Spleen (tissue), 11 donors: ENCODE measurements around the gene DPF3. TPM values are rescaled to one million over a fixed set of nuclear protein-coding genes. Genes with fewer than 3 reads are reported as not detected.

Experiments
- DNase-seq: peaks from one replicate; pipeline ENCODE4 v3.0.0-alpha.2; 2020
- H3K27ac ChIP-seq, 8 donors: fragments of 200-600 bp; sonication (generic) in 7 of 8; 1 replicate in 4 of 8; 2 replicates in 4 of 8; pipeline versions ENCODE4 v1.5.0 to v1.8.0; 2016 to 2021; ENCODE audit warnings: inconsistent platforms in 4 of 8, mild to moderate bottlenecking in 4 of 8, moderate library complexity in 1 of 8
- H3K27me3 ChIP-seq, 7 donors: fragments of 200-600 bp; sonication (generic) in 6 of 7; replicated peaks in 1 of 7; 1 replicate in 4 of 7; 2 replicates in 3 of 7; pipeline versions ENCODE4 v1.5.0 to v1.8.0; 2016 to 2021; ENCODE audit warnings: inconsistent platforms in 3 of 7, mild to moderate bottlenecking in 1 of 7
- H3K36me3 ChIP-seq, 6 donors: fragments of 200-600 bp; sonication (generic) in 5 of 6; 1 replicate in 4 of 6; 2 replicates in 2 of 6; pipeline versions ENCODE4 v1.5.0 to v1.8.0; 2016 to 2021; ENCODE audit warnings: inconsistent platforms in 2 of 6
- H3K4me1 ChIP-seq, 6 donors: fragments of 200-600 bp; sonication (generic) in 5 of 6; 1 replicate in 3 of 6; 2 replicates in 3 of 6; pipeline versions ENCODE4 v1.5.0 to v1.8.0; 2016 to 2021; ENCODE audit warnings: inconsistent platforms in 3 of 6
- H3K4me3 ChIP-seq, 8 donors: fragments of 200-600 bp; sonication (generic) in 7 of 8; 1 replicate in 4 of 8; 2 replicates in 4 of 8; pipeline versions ENCODE4 v1.5.0 to v1.8.0; 2016 to 2021; ENCODE audit warnings: inconsistent platforms in 4 of 8, mild to moderate bottlenecking in 4 of 8, moderate library complexity in 2 of 8
- H3K9me3 ChIP-seq, 8 donors: fragments of 200-600 bp; sonication (generic) in 7 of 8; 1 replicate in 4 of 8; 2 replicates in 4 of 8; pipeline versions ENCODE4 v1.5.0 to v1.8.0; 2016 to 2021; ENCODE audit warnings: inconsistent platforms in 4 of 8
- POLR2A ChIP-seq, 3 donors: fragments of 450-650 bp; IDR thresholded peaks; one replicate each; pipeline ENCODE4 v1.5.1; 2017; ENCODE audit warnings: antibody characterized with exemption in 3 of 3, mild to moderate bottlenecking in 1 of 3
- POLR2AphosphoS5 ChIP-seq, 3 donors: sonication (generic); formaldehyde crosslinking; IDR thresholded peaks; one replicate each; pipeline ENCODE4 v1.5.1; 2017; ENCODE audit warnings: antibody characterized with exemption in 3 of 3
- WGBS, 5 donors: extraction: QIAGEN DNeasy Blood & Tissue Kit in 3 of 5; methylation state at CpG; one replicate each; pipeline versions ENCODE4 v1.1.5 to v1.1.7; 2013 to 2018; 5-methylcytosine and 5-hydroxymethylcytosine counted together
- intact Hi-C: fragments of 100-400 bp; cut with DNase I; formaldehyde crosslinking; loops from one replicate; pipeline ENCODE4 v1.15.0; 2023; ENCODE audit warnings: low total_unique reads
- polyA plus RNA-seq, 3 donors: library from polyadenylated mRNA; stranded (reverse); fragments of 200-250 nt; gene quantifications; one replicate each; pipeline ENCODE4 v1.2.1, GENCODE V29; 2013
- total RNA-seq, 7 donors: library from RNA; depleted of rRNA in 3 of 7; stranded (reverse); fragments of >200 nt in 3 of 7; fragmentation: NEBNext Ultra II Directional in 4 of 7; extraction: Animal tissue kit (Norgen Biotek cat#: 25700) in 4 of 7; gene quantifications; one replicate each; pipeline versions ENCODE4 v1.1.0 to v1.2.1, GENCODE V29; 2016 to 2021
- TF ChIP-seq, protein P1 (sequence below), 11 experiments: fragments of 200-600 bp in 7 of 11; fragments of 450-650 bp in 4 of 11; sonication (generic) in 4 of 11; IDR thresholded peaks in 8 of 11; conservative IDR thresholded peaks in 3 of 11; 1 replicate in 7 of 11; 2 replicates in 4 of 11; pipeline versions ENCODE4 v1.4.0 to v1.8.0; 2016 to 2021; ENCODE audit warnings: antibody characterized with exemption in 11 of 11, inconsistent platforms in 4 of 11, mild to moderate bottlenecking in 1 of 11
- donor health status: healthy with polysubstance abuse.
- donor health status: DM: no; HTN: no; CAD: no; lungs with moderate emphysema.
- donor health status: DM: no; HTN: no; CAD: no.
- donor health status: Bipolar disorder and iron deficiency.
- donor health status: healthy.
- donor health status: DM: no; HTN: no; CAD: no.
- donor health status: DM: yes; HTN: yes; CAD: no.

Gene DPF3
- total and polyA plus RNA-seq, 10 donors = 0.76 to 8.9 (median 3.0) TPM

DNA sequence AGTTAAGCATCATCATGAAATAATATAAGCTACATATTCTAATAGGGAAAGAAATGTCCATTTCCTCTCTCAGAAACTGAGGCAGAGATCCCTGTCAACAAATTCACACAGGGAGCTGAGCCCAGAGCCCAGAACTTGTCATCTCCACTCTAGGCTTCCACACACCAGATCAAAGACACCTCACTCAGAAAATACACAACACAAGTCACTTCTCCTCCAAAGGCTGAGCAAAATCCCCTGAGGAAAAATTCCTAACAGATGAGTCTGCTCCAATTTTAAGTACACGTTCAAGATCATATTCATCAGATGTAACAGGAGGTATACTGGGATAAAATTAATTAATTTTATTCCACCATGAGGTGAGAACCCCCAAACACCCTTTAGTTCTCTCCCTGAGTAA, 227.3 kb downstream of the DPF3 start:
- Histone ChIP-seq H3K27ac (no peak overlapping the region), H3K4me1 (no peaks in the 10 kb centered on the region), H3K36me3 (peaks cover 0 to 9% (median 0%) of the 10 kb centered on the region in 6 donors), H3K4me3 (no peak overlapping the region), H3K27me3 (peaks cover 0 to 6% (median 0%) of the 10 kb centered on the region in 7 donors), H3K9me3 (no peaks in the 10 kb centered on the region)
- intact Hi-C loops = no loop called here
- DNase-seq = no peak
- WGBS, 5 donors = 0 to 95% (median 49%) methylated on average over 1 of the region's 1 CpG
- TF ChIP-seq POLR2A (IDR thresholded peaks at IDR 0.05) (no peak), POLR2AphosphoS5 (IDR thresholded peaks at IDR 0.05) (no peak)
- TF ChIP-seq, protein P1, sequence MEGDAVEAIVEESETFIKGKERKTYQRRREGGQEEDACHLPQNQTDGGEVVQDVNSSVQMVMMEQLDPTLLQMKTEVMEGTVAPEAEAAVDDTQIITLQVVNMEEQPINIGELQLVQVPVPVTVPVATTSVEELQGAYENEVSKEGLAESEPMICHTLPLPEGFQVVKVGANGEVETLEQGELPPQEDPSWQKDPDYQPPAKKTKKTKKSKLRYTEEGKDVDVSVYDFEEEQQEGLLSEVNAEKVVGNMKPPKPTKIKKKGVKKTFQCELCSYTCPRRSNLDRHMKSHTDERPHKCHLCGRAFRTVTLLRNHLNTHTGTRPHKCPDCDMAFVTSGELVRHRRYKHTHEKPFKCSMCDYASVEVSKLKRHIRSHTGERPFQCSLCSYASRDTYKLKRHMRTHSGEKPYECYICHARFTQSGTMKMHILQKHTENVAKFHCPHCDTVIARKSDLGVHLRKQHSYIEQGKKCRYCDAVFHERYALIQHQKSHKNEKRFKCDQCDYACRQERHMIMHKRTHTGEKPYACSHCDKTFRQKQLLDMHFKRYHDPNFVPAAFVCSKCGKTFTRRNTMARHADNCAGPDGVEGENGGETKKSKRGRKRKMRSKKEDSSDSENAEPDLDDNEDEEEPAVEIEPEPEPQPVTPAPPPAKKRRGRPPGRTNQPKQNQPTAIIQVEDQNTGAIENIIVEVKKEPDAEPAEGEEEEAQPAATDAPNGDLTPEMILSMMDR (IDR thresholded peaks at IDR 0.05 in 8 of 11, conservative IDR thresholded peaks at IDR 0.05 in 3 of 11) = no peak

DNA sequence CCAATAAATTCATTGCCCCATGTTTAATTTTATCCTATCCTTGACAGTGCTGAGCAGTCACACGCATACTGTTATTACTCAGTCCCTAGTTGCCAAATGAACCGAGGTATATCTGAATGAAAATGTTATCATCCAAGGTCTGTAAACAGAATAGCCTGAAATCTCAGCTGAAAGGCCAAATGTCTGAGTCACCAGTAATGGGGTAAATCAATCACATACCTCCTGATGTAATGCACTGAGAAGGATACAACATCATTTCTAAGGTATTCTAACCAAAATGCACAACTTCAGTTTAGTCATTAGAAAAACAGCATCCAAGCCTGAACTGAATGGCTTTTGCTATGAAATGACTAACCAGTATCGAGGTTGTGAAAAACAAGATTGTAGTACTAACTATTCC, 228.6 kb downstream of the DPF3 start:
- TF ChIP-seq, protein P1 (IDR thresholded peaks at IDR 0.05 in 8 of 11, conservative IDR thresholded peaks at IDR 0.05 in 3 of 11) = no peak
- TF ChIP-seq POLR2A (IDR thresholded peaks at IDR 0.05) (no peak), POLR2AphosphoS5 (IDR thresholded peaks at IDR 0.05) (no peak)
- WGBS, 5 donors = 43 to 89% (median 74%) methylated on average over 3 of the region's 3 CpGs
- no peak overlapping the region for H3K27ac ChIP-seq
- H3K27me3 ChIP-seq = no peaks in the 10 kb centered on the region
- no peak for DNase-seq
- H3K9me3 ChIP-seq = no peaks in the 10 kb centered on the region
- intact Hi-C loops = no loop called here
- H3K4me3 ChIP-seq = no peak overlapping the region
- peaks cover 0 to 3% (median 0%) of the 10 kb centered on the region in 6 donors for H3K36me3 ChIP-seq
- H3K4me1 ChIP-seq = no peaks in the 10 kb centered on the region

DNA sequence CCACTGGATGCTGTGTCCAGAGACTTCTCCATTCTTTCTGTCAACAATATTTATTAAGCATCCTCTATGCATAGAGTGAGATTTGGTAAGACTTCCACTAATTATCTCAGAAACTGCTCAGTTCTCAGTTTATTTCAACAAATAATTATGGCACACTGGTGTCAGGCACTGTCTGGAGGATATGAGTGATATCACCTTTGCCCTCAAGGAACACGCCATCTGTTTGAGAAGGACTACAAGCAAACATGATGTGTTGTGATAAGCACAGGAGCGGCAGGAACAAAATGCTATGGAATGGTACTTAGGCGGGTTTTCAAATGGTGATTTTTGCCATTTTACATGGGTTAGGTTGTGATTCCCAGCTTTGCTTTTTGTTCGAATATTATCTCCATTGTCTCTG, 229.2 kb downstream of the DPF3 start:
- no peak overlapping the region for H3K27ac ChIP-seq
- no peaks in the 10 kb centered on the region for H3K4me1 ChIP-seq
- no peaks in the 10 kb centered on the region for H3K9me3 ChIP-seq
- TF ChIP-seq POLR2AphosphoS5 (IDR thresholded peaks at IDR 0.05) (no peak), POLR2A (IDR thresholded peaks at IDR 0.05) (no peak)
- TF ChIP-seq, protein P1 (IDR thresholded peaks at IDR 0.05 in 8 of 11, conservative IDR thresholded peaks at IDR 0.05 in 3 of 11) = no peak
- DNase-seq = no peak
- H3K27me3 ChIP-seq = no peaks in the 10 kb centered on the region
- no peaks in the 10 kb centered on the region for H3K36me3 ChIP-seq
- WGBS, 5 donors = 90 to 98% (median 95%) methylated on average over 4 of the region's 4 CpGs
- intact Hi-C loops = no loop called here
- no peak overlapping the region for H3K4me3 ChIP-seq

DNA sequence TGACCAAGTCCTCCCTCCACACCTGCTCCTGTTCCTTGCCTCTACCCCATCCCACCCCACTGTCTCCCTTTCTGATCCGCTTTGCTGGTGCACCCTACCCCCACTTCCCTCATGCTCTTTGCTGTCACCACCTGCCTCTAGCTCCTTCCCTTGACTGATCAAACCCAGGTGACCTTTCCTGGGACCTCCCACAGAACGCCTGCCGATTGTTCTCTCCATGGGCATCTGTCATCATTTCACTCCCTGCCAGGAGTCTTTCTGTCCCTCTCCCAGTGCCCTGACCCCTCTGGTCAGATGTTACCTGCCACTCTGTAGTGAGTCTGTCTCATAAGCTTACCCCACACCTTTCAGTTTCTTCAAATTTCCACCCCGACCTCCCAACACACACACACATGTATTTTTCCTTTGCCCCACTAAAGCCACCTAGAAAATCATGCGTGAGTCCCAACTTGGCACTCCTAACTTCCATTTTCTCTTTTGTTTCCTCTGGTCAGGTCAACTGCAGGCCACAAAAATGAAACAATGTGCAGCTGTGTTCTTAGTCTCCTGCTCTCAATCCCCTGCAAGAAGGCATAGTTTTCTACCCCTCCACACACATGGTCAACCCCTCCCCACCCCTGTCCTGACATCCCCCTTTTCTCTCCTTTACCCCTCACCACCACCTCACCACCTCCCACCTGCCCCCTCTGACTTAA, 229.8 kb downstream of the DPF3 start:
- 85 to 93% (median 92%) methylated on average over 5 of the region's 5 CpGs for WGBS, 5 donors
- H3K27me3 ChIP-seq = no peaks in the 10 kb centered on the region
- TF ChIP-seq POLR2A (IDR thresholded peaks at IDR 0.05) (no peak), POLR2AphosphoS5 (IDR thresholded peaks at IDR 0.05) (no peak)
- TF ChIP-seq, protein P1 (IDR thresholded peaks at IDR 0.05 in 8 of 11, conservative IDR thresholded peaks at IDR 0.05 in 3 of 11) = no peak

More for the DNA sequence above, 229.8 kb downstream of the DPF3 start:
- DNase-seq = no peak
- no peaks in the 10 kb centered on the region for H3K4me1 ChIP-seq
- no peak overlapping the region for H3K27ac ChIP-seq
- no peak overlapping the region for H3K4me3 ChIP-seq
- H3K9me3 ChIP-seq = no peaks in the 10 kb centered on the region
- intact Hi-C loops = no loop called here
- no peaks in the 10 kb centered on the region for H3K36me3 ChIP-seq
